Prostate gland (tissue), 2 donors: ENCODE data around the gene SHANK3. TPM values are rescaled to one million over a fixed set of nuclear protein-coding genes. Genes with fewer than 3 reads are reported as not detected.

ENCODE experiments used
- DNase-seq: peaks from one replicate; pipeline ENCODE4 v3.0.0-alpha.2; 2019; ENCODE audit warnings: low spot score
- H3K27ac ChIP-seq, 2 donors: fragments of 200-600 bp; sonication (generic); 2 replicates each; pipeline ENCODE4 v1.5.1; 2017 to 2019
- H3K27me3 ChIP-seq: fragments of 200-600 bp; sonication (generic); replicated peaks from 2 replicates; pipeline ENCODE4 v1.5.1; 2019; ENCODE audit not compliant: insufficient read depth
- H3K36me3 ChIP-seq, 2 donors: fragments of 200-600 bp; sonication (generic); 1 replicate in 1 of 2; 2 replicates in 1 of 2; pipeline versions ENCODE4 v1.5.1 to v1.8.1; 2017 to 2019
- H3K4me1 ChIP-seq: fragments of 200-600 bp; sonication (generic); replicated peaks from 2 replicates; pipeline ENCODE4 v1.5.1; 2019
- H3K4me3 ChIP-seq, 2 donors: fragments of 200-600 bp; sonication (generic); 2 replicates each; pipeline ENCODE4 v1.5.1; 2017 to 2019
- H3K9me3 ChIP-seq: fragments of 200-600 bp; sonication (generic); 2 replicates; pipeline ENCODE4 v1.5.1; 2017
- CTCF ChIP-seq, 4 experiments: fragments of 200-600 bp in 2 of 4; fragments of 450-650 bp in 2 of 4; sonication (generic) in 2 of 4; IDR thresholded peaks; 1 replicate in 3 of 4; 2 replicates in 1 of 4; pipeline ENCODE4 v1.5.1; 2016 to 2019; ENCODE audit warnings: antibody characterized with exemption in 4 of 4, mild to moderate bottlenecking in 2 of 4, moderate library complexity in 2 of 4
- POLR2A ChIP-seq: fragments of 450-650 bp; IDR thresholded peaks from one replicate; pipeline ENCODE4 v1.6.1; 2016; ENCODE audit warnings: antibody characterized with exemption, mild to moderate bottlenecking
- POLR2AphosphoS5 ChIP-seq: sonication (generic); formaldehyde crosslinking; IDR thresholded peaks from one replicate; pipeline ENCODE4 v1.6.1; 2017; ENCODE audit warnings: antibody characterized with exemption
- WGBS: methylation state at CpG from one replicate; pipeline ENCODE4 v1.1.5; 2018; 5-methylcytosine and 5-hydroxymethylcytosine counted together
- intact Hi-C: fragments of 100-400 bp; cut with DNase I; formaldehyde crosslinking; loops from one replicate; pipeline ENCODE4 v1.14.2; 2022
- small RNA-seq, 2 donors: library from RNA; depleted of rRNA; stranded (forward); fragments of <200 nt; gene quantifications; one replicate each; pipeline ENCODE3, GENCODE V24; 2016
- total RNA-seq, 2 donors: library from RNA; depleted of rRNA; stranded (reverse); fragments of >200 nt; gene quantifications; one replicate each; pipeline ENCODE4 v1.1.0, GENCODE V29; 2016

SHANK3 gene
- total RNA-seq, 2 donors from 2014 or later, result 9.1 to 18.3 TPM

GRCh38 chr22:50721257-50721844, 48.7 kb downstream of the SHANK3 start:
- WGBS, result 95% methylated on average over 29 of the region's 32 CpGs
- Histone ChIP-seq H3K4me1 (no peaks in the 10 kb centered on the region), H3K4me3 (no peak overlapping the region), H3K27me3 (no peaks in the 10 kb centered on the region), H3K27ac (no peak overlapping the region), H3K9me3 (no peaks in the 10 kb centered on the region), H3K36me3 (no peaks in the 10 kb centered on the region)
- DNase-seq, result no peak
- TF ChIP-seq POLR2AphosphoS5, result no peak
- no peak for TF ChIP-seq POLR2A
- no peak for TF ChIP-seq CTCF (IDR thresholded peaks at IDR 0.05)
- intact Hi-C loops, result no loop called here

DNA sequence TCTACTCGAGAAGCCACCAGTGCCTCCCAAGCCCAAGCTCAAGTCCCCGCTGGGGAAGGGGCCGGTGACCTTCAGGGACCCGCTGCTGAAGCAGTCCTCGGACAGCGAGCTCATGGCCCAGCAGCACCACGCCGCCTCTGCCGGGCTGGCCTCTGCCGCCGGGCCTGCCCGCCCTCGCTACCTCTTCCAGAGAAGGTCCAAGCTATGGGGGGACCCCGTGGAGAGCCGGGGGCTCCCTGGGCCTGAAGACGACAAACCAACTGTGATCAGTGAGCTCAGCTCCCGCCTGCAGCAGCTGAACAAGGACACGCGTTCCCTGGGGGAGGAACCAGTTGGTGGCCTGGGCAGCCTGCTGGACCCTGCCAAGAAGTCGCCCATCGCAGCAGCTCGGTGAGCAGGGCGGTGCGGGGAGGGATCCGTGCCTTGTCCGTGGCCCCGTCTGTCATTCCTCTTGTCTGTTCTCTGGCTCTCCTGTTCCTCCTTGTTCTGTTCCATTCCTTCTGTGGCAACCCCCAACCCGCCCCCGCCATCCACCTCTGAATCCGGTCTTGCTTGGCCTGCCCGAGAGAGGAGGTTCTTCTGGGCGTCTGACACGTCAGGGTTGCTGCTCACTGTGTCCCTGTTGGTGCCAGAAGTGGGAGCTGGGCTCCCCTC, 49.6 kb downstream of the SHANK3 start:
- 93% methylated on average over 30 of the region's 33 CpGs for WGBS
- no peak for DNase-seq
- no peaks in the 10 kb centered on the region for H3K9me3 ChIP-seq
- intact Hi-C loops, result no loop called here
- TF ChIP-seq CTCF (IDR thresholded peaks at IDR 0.05), result no peak
- TF ChIP-seq POLR2AphosphoS5, result no peak
- H3K4me3 ChIP-seq, result no peak overlapping the region
- H3K36me3 ChIP-seq, result no peaks in the 10 kb centered on the region
- H3K27me3 ChIP-seq, result no peaks in the 10 kb centered on the region
- H3K4me1 ChIP-seq, result no peaks in the 10 kb centered on the region
- no peak overlapping the region for H3K27ac ChIP-seq

Small RNAs within 50 kb of the gene (small RNA-seq; reads per million reads assigned to genes)
- gene RF00019 (0 reads per million in 2 donors), gene RNU6-409P (0 reads per million in 2 donors)

Other genes with a start within 250 kb of the SHANK3 start
- 100 to 1,000 TPM in 1 of 2 donors, 10 to 100 TPM in 1; 44.9 to 144 TPM for gene SBF1, start 197.8 kb upstream of the SHANK3 start, total RNA-seq
- gene ADM2, start 191.3 kb upstream of the SHANK3 start, total RNA-seq, result 1 to 10 TPM; 7.3 to 7.9 TPM
- not detected for gene MIOX, start 186.0 kb upstream of the SHANK3 start, total RNA-seq
- gene LMF2, start 165.1 kb upstream of the SHANK3 start, total RNA-seq, result 10 to 100 TPM; 76.6 to 94.3 TPM
- 10 to 100 TPM; 43.7 to 59.6 TPM for gene NCAPH2, start 164.6 kb upstream of the SHANK3 start, total RNA-seq
- gene SCO2, start 147.2 kb upstream of the SHANK3 start, total RNA-seq, result 1 to 10 TPM; 1.5 to 8.3 TPM
- gene TYMP, start 142.8 kb upstream of the SHANK3 start, total RNA-seq, result 10 to 100 TPM; 35.8 to 42.8 TPM
- under 1 TPM in 1 of 2 donors, not detected in 1; 0.62 TPM for gene KLHDC7B, start 126.9 kb upstream of the SHANK3 start, total RNA-seq
- gene SYCE3, start 109.9 kb upstream of the SHANK3 start, total RNA-seq, result 10 to 100 TPM in 1 of 2 donors, not detected in 1; 10.2 TPM
- gene CPT1B, start 94.4 kb upstream of the SHANK3 start, total RNA-seq, result 10 to 100 TPM; 13.1 to 31.4 TPM
- 100 to 1,000 TPM in 1 of 2 donors, 10 to 100 TPM in 1; 52.1 to 112 TPM for gene CHKB, start 90.0 kb upstream of the SHANK3 start, total RNA-seq
- gene MAPK8IP2, start 72.0 kb upstream of the SHANK3 start, total RNA-seq, result 10 to 100 TPM in 1 of 2 donors, 1 to 10 TPM in 1; 5.1 to 23.6 TPM
- gene ARSA, start 44.7 kb upstream of the SHANK3 start, total RNA-seq, result 10 to 100 TPM; 60.7 to 81.7 TPM
- gene ACR, start 65.4 kb downstream of the SHANK3 start, total RNA-seq, result 10 to 100 TPM in 1 of 2 donors, not detected in 1; 13.1 TPM
- gene RABL2B, start 110.8 kb downstream of the SHANK3 start, total RNA-seq, result 10 to 100 TPM; 23.0 to 31.7 TPM